Liver (tissue), 9 donors: ENCODE measurements around the gene PHOSPHO1. TPM values are rescaled to one million over a fixed set of nuclear protein-coding genes. Genes with fewer than 3 reads are reported as not detected.

Experiments
- DNase-seq: peaks from one replicate; pipeline ENCODE4 v3.0.0-alpha.2; 2017; ENCODE audit warnings: low spot score
- H3K27ac ChIP-seq, 2 donors: one replicate each; pipeline ENCODE4 v1.7.0; 2013; ENCODE audit warnings: inconsistent platforms in 2 of 2, low read length in 2 of 2, control low read depth in 1 of 2, low read depth in 1 of 2, mild to moderate bottlenecking in 1 of 2
- H3K27me3 ChIP-seq, 4 donors: one replicate each; pipeline versions ENCODE4 v1.6.1 to v1.7.0; 2013; ENCODE audit warnings: low read length in 3 of 4, inconsistent platforms in 1 of 4, mild to moderate bottlenecking in 1 of 4, moderate library complexity in 1 of 4; ENCODE audit not compliant: control insufficient read depth in 4 of 4, insufficient read depth in 4 of 4
- H3K36me3 ChIP-seq, 4 donors: one replicate each; pipeline versions ENCODE4 v1.6.1 to v1.7.0; 2013; ENCODE audit warnings: low read length in 3 of 4, mild to moderate bottlenecking in 3 of 4, low read depth in 1 of 4, moderate library complexity in 1 of 4; ENCODE audit not compliant: control insufficient read depth in 4 of 4, insufficient read depth in 3 of 4
- H3K4me1 ChIP-seq, 4 donors: one replicate each; pipeline versions ENCODE4 v1.6.1 to v1.7.0; 2013; ENCODE audit warnings: low read length in 3 of 4, mild to moderate bottlenecking in 3 of 4, moderate library complexity in 1 of 4; ENCODE audit not compliant: control insufficient read depth in 4 of 4, insufficient read depth in 4 of 4
- H3K4me3 ChIP-seq, 3 donors: one replicate each; pipeline versions ENCODE4 v1.6.1 to v1.7.0; 2013; ENCODE audit warnings: low read length in 3 of 3, control low read depth in 1 of 3, low read depth in 1 of 3, mild to moderate bottlenecking in 1 of 3
- H3K9ac ChIP-seq, 2 donors: one replicate each; pipeline ENCODE4 v1.7.0; 2013; ENCODE audit warnings: low read length in 2 of 2, mild to moderate bottlenecking in 2 of 2, moderate library complexity in 2 of 2, control low read depth in 1 of 2, low read depth in 1 of 2
- H3K9me3 ChIP-seq, 4 donors: one replicate each; pipeline versions ENCODE4 v1.6.1 to v1.7.0; 2013; ENCODE audit warnings: low read length in 3 of 4; ENCODE audit not compliant: control insufficient read depth in 4 of 4
- EGR1 ChIP-seq, 2 donors: IDR thresholded peaks; 2 replicates each; pipeline ENCODE4 v1.6.1; 2016 to 2018; ENCODE audit warnings: antibody characterized with exemption in 2 of 2, low read depth in 2 of 2
- FOXA1 ChIP-seq: IDR thresholded peaks from 2 replicates; pipeline ENCODE4 v1.6.1; 2016; ENCODE audit warnings: antibody characterized with exemption
- FOXA2 ChIP-seq: IDR thresholded peaks from 2 replicates; pipeline ENCODE4 v1.6.1; 2016; ENCODE audit warnings: antibody characterized with exemption
- GABPA ChIP-seq, 2 donors: IDR thresholded peaks in 1 of 2; conservative IDR thresholded peaks in 1 of 2; 2 replicates each; pipeline ENCODE4 v1.6.1; 2016; ENCODE audit warnings: antibody characterized with exemption in 2 of 2, mild to moderate bottlenecking in 1 of 2, moderate library complexity in 1 of 2
- HNF4A ChIP-seq, 2 donors: conservative IDR thresholded peaks; 2 replicates each; pipeline ENCODE4 v1.6.1; 2016; ENCODE audit warnings: antibody characterized with exemption in 2 of 2, mild to moderate bottlenecking in 2 of 2
- HNF4G ChIP-seq: IDR thresholded peaks from 2 replicates; pipeline ENCODE4 v1.6.1; 2016; ENCODE audit warnings: antibody characterized with exemption
- JUND ChIP-seq, 2 donors: IDR thresholded peaks; 2 replicates each; pipeline ENCODE4 v1.6.1; 2016; ENCODE audit warnings: antibody characterized with exemption in 2 of 2
- NR2F2 ChIP-seq: IDR thresholded peaks from 2 replicates; pipeline ENCODE4 v1.6.1; 2016; ENCODE audit warnings: antibody characterized with exemption
- RAD21 ChIP-seq, 2 donors: IDR thresholded peaks; 2 replicates each; pipeline ENCODE4 v1.6.1; 2016; ENCODE audit warnings: antibody characterized with exemption in 2 of 2, mild to moderate bottlenecking in 2 of 2
- RXRA ChIP-seq, 2 donors: IDR thresholded peaks; 2 replicates each; pipeline ENCODE4 v1.6.1; 2017 to 2018; ENCODE audit warnings: antibody characterized with exemption in 2 of 2, mild to moderate bottlenecking in 1 of 2
- SP1 ChIP-seq: IDR thresholded peaks from 2 replicates; pipeline ENCODE4 v1.6.1; 2018; ENCODE audit warnings: antibody characterized with exemption, mild to moderate bottlenecking
- TAF1 ChIP-seq: conservative IDR thresholded peaks from 2 replicates; pipeline ENCODE4 v1.6.1; 2016; ENCODE audit warnings: antibody characterized with exemption, mild to moderate bottlenecking
- YY1 ChIP-seq: IDR thresholded peaks from 2 replicates; pipeline ENCODE4 v1.6.1; 2016; ENCODE audit warnings: antibody characterized with exemption, mild to moderate bottlenecking
- WGBS: extraction: QIAGEN DNeasy Blood & Tissue Kit; methylation state at CpG from one replicate; pipeline ENCODE4 v1.1.7; 2013; 5-methylcytosine and 5-hydroxymethylcytosine counted together
- polyA plus RNA-seq, 2 donors: library from polyadenylated mRNA; stranded (reverse) in 1 of 2; unstranded in 1 of 2; fragments of 200-250 nt in 1 of 2; fragments of >200 nt in 1 of 2; fragmentation: Nextera tagmentation in 1 of 2; extraction: Ambion mirVana in 1 of 2; gene quantifications; one replicate each; pipeline versions ENCODE4 v1.2.1 to v1.2.3, GENCODE V29; 2013 to 2015
- total RNA-seq, 2 donors: library from RNA; depleted of rRNA; stranded (reverse); fragments of >200 nt; gene quantifications; one replicate each; pipeline ENCODE4 v1.2.3, GENCODE V29; 2014
- TF ChIP-seq, protein P1 (sequence below): fragments of 150-350 bp; IDR thresholded peaks from 2 replicates; pipeline ENCODE4 v1.5.1; 2017; ENCODE audit warnings: improper control_type of control experiment, low read depth, low read length; ENCODE audit not compliant: missing input control
- TF ChIP-seq, protein P2 (sequence below): IDR thresholded peaks from 2 replicates; pipeline ENCODE4 v1.6.1; 2016; ENCODE audit warnings: antibody characterized with exemption
- TF ChIP-seq, protein P3 (sequence below): IDR thresholded peaks from 2 replicates; pipeline ENCODE4 v1.6.1; 2016; ENCODE audit warnings: antibody characterized with exemption, mild to moderate bottlenecking
- TF ChIP-seq, protein P4 (sequence below): IDR thresholded peaks from 2 replicates; pipeline ENCODE4 v1.6.1; 2016; ENCODE audit warnings: antibody characterized with exemption
- TF ChIP-seq, protein P5 (sequence below): IDR thresholded peaks from 2 replicates; pipeline ENCODE4 v1.6.1; 2016; ENCODE audit warnings: antibody characterized with exemption
- donor health status: healthy.
- donor health status: healthy.
- donor health status: healthy.
- donor health status: healthy.
- donor health status: healthy.

PHOSPHO1 gene
- total and polyA plus RNA-seq, 4 donors, result 0.22 to 99.4 (median 0.40) TPM

DNA sequence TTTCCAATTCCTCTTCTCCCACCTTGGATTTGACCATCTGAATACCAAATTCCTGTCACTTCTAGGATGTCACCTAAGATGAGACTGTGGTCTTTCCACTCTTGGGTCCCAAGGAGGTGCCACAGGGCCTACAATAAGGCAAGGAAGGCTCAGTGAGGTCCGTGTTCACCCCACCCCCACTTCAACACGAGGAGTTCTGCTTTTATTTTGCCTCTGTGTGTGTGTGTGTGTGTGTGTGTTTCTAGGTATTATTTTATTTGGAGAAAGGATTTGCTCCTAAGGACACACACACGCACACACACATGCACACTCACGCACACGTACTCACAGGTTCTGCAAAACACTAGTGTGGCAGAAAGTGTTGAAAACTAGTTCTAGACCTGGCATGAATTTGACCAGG, 24.5 kb upstream of the PHOSPHO1 start:
- no peak for TF ChIP-seq GABPA (IDR thresholded peaks at IDR 0.05 in 1 of 2, conservative IDR thresholded peaks at IDR 0.05 in 1 of 2)
- TF ChIP-seq JUND (IDR thresholded peaks at IDR 0.05), result no peak
- TF ChIP-seq HNF4G, result no peak
- TF ChIP-seq RXRA (IDR thresholded peaks at IDR 0.05), result no peak
- no peak for TF ChIP-seq EGR1 (IDR thresholded peaks at IDR 0.05; ENCODE audit: low read depth in 2 of 2)
- no peak for TF ChIP-seq HNF4A (conservative IDR thresholded peaks at IDR 0.05)
- no peak for TF ChIP-seq FOXA2
- no peak for TF ChIP-seq TAF1
- TF ChIP-seq, protein P1, sequence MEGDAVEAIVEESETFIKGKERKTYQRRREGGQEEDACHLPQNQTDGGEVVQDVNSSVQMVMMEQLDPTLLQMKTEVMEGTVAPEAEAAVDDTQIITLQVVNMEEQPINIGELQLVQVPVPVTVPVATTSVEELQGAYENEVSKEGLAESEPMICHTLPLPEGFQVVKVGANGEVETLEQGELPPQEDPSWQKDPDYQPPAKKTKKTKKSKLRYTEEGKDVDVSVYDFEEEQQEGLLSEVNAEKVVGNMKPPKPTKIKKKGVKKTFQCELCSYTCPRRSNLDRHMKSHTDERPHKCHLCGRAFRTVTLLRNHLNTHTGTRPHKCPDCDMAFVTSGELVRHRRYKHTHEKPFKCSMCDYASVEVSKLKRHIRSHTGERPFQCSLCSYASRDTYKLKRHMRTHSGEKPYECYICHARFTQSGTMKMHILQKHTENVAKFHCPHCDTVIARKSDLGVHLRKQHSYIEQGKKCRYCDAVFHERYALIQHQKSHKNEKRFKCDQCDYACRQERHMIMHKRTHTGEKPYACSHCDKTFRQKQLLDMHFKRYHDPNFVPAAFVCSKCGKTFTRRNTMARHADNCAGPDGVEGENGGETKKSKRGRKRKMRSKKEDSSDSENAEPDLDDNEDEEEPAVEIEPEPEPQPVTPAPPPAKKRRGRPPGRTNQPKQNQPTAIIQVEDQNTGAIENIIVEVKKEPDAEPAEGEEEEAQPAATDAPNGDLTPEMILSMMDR, result no peak
- TF ChIP-seq, protein P2, sequence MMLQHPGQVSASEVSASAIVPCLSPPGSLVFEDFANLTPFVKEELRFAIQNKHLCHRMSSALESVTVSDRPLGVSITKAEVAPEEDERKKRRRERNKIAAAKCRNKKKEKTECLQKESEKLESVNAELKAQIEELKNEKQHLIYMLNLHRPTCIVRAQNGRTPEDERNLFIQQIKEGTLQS, result no peak
- no peak for TF ChIP-seq FOXA1
- no peak for TF ChIP-seq NR2F2
- no peak for TF ChIP-seq RAD21 (IDR thresholded peaks at IDR 0.05)
- TF ChIP-seq SP1, result no peak
- TF ChIP-seq, protein P3, sequence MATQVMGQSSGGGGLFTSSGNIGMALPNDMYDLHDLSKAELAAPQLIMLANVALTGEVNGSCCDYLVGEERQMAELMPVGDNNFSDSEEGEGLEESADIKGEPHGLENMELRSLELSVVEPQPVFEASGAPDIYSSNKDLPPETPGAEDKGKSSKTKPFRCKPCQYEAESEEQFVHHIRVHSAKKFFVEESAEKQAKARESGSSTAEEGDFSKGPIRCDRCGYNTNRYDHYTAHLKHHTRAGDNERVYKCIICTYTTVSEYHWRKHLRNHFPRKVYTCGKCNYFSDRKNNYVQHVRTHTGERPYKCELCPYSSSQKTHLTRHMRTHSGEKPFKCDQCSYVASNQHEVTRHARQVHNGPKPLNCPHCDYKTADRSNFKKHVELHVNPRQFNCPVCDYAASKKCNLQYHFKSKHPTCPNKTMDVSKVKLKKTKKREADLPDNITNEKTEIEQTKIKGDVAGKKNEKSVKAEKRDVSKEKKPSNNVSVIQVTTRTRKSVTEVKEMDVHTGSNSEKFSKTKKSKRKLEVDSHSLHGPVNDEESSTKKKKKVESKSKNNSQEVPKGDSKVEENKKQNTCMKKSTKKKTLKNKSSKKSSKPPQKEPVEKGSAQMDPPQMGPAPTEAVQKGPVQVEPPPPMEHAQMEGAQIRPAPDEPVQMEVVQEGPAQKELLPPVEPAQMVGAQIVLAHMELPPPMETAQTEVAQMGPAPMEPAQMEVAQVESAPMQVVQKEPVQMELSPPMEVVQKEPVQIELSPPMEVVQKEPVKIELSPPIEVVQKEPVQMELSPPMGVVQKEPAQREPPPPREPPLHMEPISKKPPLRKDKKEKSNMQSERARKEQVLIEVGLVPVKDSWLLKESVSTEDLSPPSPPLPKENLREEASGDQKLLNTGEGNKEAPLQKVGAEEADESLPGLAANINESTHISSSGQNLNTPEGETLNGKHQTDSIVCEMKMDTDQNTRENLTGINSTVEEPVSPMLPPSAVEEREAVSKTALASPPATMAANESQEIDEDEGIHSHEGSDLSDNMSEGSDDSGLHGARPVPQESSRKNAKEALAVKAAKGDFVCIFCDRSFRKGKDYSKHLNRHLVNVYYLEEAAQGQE, result no peak
- TF ChIP-seq, protein P4, sequence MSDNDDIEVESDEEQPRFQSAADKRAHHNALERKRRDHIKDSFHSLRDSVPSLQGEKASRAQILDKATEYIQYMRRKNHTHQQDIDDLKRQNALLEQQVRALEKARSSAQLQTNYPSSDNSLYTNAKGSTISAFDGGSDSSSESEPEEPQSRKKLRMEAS, result no peak
- TF ChIP-seq, protein P5, sequence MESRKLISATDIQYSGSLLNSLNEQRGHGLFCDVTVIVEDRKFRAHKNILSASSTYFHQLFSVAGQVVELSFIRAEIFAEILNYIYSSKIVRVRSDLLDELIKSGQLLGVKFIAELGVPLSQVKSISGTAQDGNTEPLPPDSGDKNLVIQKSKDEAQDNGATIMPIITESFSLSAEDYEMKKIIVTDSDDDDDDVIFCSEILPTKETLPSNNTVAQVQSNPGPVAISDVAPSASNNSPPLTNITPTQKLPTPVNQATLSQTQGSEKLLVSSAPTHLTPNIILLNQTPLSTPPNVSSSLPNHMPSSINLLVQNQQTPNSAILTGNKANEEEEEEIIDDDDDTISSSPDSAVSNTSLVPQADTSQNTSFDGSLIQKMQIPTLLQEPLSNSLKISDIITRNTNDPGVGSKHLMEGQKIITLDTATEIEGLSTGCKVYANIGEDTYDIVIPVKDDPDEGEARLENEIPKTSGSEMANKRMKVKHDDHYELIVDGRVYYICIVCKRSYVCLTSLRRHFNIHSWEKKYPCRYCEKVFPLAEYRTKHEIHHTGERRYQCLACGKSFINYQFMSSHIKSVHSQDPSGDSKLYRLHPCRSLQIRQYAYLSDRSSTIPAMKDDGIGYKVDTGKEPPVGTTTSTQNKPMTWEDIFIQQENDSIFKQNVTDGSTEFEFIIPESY, result no peak
- TF ChIP-seq YY1, result no peak
- 80% methylated on average over 5 of the region's 5 CpGs for WGBS
- Histone ChIP-seq H3K27ac (no peak overlapping the region), H3K4me1 (peaks cover 0 to 5% (median 4%) of the 10 kb centered on the region in 4 donors), H3K36me3 (no peaks in the 10 kb centered on the region), H3K27me3 (no peaks in the 10 kb centered on the region), H3K4me3 (no peak overlapping the region), H3K9me3 (no peaks in the 10 kb centered on the region), H3K9ac (no peak overlapping the region)
- DNase-seq, result no peak
